UCSD-AML1 (cell line): ENCODE measurements around the gene ZNF213.

ENCODE experiments used
- DNase-seq: peaks from one replicate; lab custom pipeline; 2025; ENCODE audit not compliant: unreplicated experiment; lab: John Stamatoyannopoulos, UW

Gene ZNF213

DNA sequence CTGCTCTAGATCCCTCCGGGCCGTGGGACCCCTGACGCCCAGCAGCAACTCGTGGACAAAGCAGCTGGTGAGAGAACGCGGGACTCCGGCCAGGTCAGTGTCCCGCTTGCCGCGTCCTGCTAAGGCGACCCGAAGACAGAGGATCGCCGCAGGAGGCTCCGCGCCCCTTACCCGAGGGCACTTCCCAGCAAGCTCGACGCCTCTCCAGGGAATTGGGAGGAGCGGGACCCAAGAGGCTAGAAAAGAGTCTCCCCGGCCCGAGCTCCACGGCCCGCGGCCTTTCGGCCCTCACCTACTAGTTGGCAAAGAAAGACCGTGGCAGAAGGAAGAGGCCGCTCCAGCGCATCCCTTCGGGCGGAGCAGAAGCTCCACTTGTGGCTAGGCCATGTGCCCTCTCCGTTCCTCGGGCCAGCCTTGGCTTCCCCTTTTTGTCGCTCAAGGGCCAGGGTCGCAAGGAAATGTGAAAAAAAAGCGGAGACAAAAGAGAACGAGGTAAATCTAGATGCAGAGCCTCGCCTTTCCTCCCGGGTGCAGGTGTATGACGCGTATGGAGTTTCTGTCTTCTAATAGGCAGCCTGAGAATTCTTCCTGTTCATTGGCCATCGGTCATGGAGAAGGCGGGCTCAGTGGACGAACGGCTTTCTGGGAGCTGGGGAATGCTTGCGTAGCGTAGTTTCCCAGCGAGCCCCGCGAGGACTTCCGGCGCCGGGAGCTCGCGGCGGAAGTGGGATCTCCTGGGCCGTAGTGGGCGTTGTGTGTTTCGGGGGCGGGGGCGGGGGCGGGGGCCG is at the start of gene ZNF213:
Gene ZNF213, plus strand, starts transcription at position 692 of the 788 bp plus-strand sequence. CDS start 2,252 bp downstream, outside the sequence.
- DNase-seq = peak; percentile 95

DNA sequence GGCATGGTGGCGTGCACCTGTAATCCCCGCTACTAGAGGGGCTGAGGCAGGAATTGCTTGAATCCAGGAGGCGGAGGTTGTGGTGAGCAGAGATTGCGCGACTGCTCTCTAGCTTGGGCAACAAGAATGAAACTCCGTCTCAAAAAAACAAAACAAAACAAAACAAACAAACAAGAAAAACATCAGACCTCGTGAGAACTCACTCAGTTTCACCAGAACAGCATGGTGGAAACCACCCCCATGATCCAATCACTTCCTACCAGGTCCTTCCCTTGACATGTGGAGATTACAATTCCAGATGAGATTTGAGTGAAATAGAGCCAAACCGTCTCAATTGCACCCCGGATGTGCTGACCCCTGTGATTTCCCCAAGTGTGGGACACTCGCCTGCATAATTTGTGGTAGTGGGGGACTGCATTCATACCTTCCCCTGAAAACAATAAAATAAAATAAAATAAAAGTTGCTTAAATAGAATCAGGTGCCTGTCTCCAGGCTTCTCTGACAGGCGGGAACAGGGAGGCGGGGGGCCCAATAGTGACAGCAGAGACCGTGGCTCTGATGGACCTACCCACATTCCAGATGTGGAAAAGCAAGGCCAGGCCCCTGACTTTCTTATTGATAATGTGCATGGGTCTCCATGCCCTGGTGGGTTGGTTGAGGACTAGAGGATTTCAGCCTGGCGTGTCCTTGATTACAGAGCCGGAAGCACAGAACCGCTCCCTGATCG is 48.8 kb upstream of the ZNF213 start:
- DNase-seq = no peak

DNA sequence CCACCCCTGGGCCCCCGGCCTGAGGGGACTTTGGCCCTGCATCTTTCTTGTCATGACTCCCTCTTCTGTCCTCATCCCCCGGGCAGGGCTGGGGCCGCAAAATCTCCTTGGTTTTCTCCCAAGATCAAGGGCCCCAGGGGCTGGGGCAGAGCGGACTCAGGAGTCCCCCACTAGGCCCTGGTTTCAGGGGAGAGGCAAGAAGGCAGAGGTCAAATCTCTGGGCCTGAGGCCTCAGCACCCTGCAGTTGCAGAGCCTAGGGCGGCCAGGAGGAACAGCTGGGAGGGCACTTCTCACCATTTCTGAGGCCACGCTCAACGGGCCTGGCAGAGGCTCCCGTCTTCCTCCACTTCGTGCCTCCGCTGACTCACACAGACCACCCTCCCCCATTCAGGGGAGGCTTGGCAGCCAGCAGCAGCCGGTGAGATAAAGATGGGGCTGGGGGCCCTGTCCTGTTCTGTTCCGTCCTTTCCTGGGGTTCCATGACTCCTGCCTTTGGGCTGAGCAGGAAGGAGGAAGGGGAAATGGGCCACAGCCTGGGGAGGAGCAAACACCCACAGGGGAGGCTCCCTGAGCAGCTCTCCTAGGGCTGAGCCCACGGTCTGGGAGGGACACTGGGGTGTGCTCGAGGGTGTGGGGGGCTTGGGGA is 48.1 kb upstream of the ZNF213 start:
- peak; percentile 74 for DNase-seq

GRCh38 chr16:3087243-3088235 is 47.3 kb upstream of the ZNF213 start:
- DNase-seq = peak; percentile 74

DNA sequence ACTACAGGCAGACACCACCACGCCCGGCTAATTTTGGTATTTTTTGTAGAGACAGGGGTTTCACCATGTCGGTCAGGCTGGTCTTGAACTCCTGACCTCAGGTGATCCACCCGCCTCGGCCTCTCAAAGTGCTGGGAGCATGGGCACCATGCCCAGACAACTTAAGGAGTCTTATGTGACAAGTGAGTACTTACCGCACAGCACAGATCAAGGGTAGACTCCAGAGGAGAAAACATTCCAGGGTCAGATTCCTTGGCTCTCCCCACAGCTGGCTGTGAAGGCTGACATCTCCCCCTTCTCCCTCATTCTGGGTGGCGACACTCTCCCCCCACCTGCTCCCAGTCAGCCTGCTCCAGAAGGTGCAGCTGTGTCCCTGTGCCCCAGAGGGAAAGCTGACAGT is 46.4 kb upstream of the ZNF213 start:
- no peak for DNase-seq

- no peak for DNase-seq
These were observed 45.7 kb upstream of the ZNF213 start for GRCh38 chr16:3088925-3089716.

DNA sequence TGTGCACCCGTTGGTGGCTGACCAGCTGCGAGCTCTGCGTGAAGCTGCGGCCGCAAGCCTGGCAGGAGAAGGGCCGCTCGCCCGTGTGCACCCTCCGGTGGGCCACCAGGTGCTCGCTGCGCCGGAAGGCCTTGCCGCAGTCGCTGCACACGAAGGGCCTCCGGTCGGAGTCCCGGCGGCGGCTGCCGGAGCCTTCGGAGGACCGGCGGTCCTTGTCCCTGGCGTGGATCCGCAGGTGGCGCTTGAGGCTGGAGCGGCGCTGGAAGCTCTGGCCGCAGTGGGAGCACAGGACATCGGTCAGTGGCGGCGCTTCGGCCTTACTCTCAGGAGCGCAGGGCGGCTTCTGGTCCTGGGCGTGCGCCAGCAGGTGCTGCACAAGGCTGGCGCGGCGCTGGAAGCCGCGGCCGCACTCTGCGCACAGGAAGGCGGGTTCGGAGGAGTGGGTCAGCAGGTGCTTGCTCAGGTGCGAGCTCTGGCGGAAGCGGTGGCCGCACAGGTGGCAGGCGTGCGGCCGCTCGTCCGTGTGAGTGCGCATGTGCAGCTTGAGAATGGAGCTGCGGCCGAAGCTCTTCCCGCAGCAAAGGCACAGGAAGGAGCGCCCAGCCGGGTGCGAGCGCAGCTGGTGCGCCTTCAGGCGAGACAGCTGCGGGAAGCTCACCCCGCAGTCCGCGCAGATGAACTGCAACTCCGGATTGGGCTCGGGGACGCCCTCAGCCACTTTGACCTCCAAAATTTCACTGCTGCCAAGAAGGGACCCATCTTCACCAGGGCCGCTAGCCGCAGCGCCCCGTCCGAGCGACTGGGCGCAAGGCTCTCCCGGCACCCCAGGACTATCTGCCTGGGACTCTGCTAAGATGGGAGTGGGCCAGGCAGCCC is 44.9 kb upstream of the ZNF213 start:
- no peak for DNase-seq

GRCh38 chr16:3091551-3091950 is 43.3 kb upstream of the ZNF213 start:
- DNase-seq = no peak

GRCh38 chr16:3092501-3092941 is 42.3 kb upstream of the ZNF213 start:
- no peak for DNase-seq

DNA sequence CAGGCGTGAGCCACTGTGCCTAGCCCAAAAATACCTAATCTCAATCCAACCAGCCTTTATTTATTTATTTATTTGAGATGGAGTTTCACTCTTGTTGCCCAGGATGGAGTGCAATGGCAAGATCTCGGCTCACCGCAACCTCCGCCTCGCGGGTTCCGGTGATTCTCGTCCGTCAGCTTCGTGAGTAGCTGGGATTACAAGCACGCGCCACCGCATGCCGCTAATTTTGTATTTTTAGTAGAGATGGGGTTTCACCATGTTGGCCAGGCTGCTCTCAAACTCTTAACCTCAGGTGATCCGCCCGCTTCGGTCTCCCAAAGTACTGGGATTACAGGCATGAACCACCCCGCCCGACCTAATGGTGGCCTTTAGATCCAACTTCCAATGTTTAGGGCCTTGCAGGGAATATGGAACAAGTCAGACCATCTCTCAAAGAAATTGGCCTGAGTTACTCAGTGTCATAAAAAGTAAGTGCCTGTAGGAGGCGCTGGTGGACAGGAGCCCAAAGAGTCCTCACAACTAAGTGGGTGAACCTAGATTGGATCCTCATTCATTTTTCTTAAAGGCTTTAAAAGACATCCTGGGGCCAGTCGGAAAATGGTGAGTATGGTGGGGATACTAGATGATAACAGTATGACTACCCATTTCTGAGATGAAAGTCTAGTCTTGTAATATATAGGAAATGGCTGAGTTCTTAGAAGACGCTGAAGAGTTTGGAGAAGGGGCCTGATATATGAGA is 40.4 kb upstream of the ZNF213 start:
- peak; percentile 26 for DNase-seq

GRCh38 chr16:3095869-3096268 is 39.0 kb upstream of the ZNF213 start:
- DNase-seq = peak; percentile 44

- DNase-seq = no peak
These were observed 38.5 kb upstream of the ZNF213 start for GRCh38 chr16:3096362-3096761.

- no peak for DNase-seq
These were observed 37.6 kb upstream of the ZNF213 start for GRCh38 chr16:3097266-3097665.

DNA sequence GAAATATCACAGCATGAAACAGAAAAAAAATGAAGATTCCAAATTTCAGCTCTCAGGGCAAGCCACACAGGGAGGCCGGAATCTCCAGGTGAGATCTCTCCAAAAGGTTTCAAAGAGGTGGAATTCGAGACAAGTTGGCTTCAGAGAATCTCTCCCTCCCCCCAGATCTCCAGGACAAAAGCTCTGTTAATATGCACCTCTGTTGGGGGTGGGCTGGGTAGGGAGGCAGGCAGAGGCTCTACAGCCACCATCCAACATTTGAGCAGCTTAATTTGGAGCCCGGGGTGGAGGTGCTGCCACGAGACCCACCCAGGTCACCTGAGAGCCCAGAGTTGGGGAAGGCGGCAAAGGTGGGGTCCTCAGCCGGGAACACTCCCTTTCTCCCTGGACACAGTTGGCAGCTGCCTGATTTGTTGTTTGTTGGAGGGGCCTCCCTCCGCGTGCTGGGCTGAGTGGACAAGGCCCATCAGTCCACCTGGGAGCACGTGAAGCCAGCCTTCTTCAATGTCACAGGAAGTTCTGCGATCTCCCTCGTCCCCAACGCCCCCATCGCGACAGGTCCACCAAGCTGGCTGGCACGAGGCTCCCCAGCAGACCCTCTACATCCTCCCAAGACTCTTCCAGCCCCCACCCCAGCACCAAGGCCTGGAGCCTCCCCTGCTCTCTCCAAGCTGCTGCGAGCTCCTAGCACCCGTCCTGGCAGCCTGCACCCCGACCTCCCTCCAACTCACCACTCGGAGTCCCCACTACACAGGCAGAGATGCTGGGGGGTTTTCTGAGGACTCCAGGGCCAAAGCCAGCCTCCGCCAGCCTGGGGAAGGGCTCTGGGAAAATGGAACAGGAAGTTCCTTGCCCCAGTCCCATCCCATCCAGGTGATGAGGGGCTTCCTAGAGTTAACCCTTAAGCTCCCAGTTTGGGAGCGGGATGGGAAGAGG is 36.1 kb upstream of the ZNF213 start, which contains the start of gene ZSCAN10:
Gene ZSCAN10, minus strand, starts transcription at position 836 of the 936 bp plus-strand sequence. CDS start 6,357 bp downstream, outside the sequence.
- DNase-seq = no peak

- DNase-seq = no peak
These were observed 35.5 kb upstream of the ZNF213 start for GRCh38 chr16:3099395-3099731.

GRCh38 chr16:3099732-3100499 is 34.9 kb upstream of the ZNF213 start:
- peak; percentile 96 for DNase-seq
